ENCODE results near the gene OR2AT4. TPM values are rescaled to one million over a fixed set of nuclear protein-coding genes. Genes with fewer than 3 reads are reported as not detected.

Gene OR2AT4
- total RNA-seq, 1 donor from 2014 or later: not detected

- no peaks in the 10 kb centered on the region for H3K36me3 Mint-ChIP-seq (ENCODE audit: unreplicated experiment)
- H3K27me3 Mint-ChIP-seq (ENCODE audit: unreplicated experiment): no peaks in the 10 kb centered on the region
- H3K9me3 Mint-ChIP-seq (ENCODE audit: unreplicated experiment): no peaks in the 10 kb centered on the region
- H3K4me1 Mint-ChIP-seq (ENCODE audit: low read depth, unreplicated experiment): no peaks in the 10 kb centered on the region
- TF ChIP-seq CTCF (IDR thresholded peaks at IDR 0.05; ENCODE audit: partially characterized antibody, unreplicated experiment): no peak
- no peak overlapping the region for H3K4me3 Mint-ChIP-seq (ENCODE audit: unreplicated experiment)
- no peak for DNase-seq
- H3K27ac Mint-ChIP-seq (ENCODE audit: unreplicated experiment): no peak overlapping the region
Measured at GRCh38 chr11:75083217-75083605, 13.5 kb downstream of the OR2AT4 start.

- H3K27me3 Mint-ChIP-seq (ENCODE audit: unreplicated experiment): no peaks in the 10 kb centered on the region
- H3K27ac Mint-ChIP-seq (ENCODE audit: unreplicated experiment): no peak overlapping the region
- TF ChIP-seq CTCF (IDR thresholded peaks at IDR 0.05; ENCODE audit: partially characterized antibody, unreplicated experiment): no peak
- no peak overlapping the region for H3K4me3 Mint-ChIP-seq (ENCODE audit: unreplicated experiment)
- no peaks in the 10 kb centered on the region for H3K9me3 Mint-ChIP-seq (ENCODE audit: unreplicated experiment)
- H3K4me1 Mint-ChIP-seq (ENCODE audit: low read depth, unreplicated experiment): no peaks in the 10 kb centered on the region
- H3K36me3 Mint-ChIP-seq (ENCODE audit: unreplicated experiment): no peaks in the 10 kb centered on the region
- DNase-seq: no peak
Measured at GRCh38 chr11:75082601-75083216, 14.0 kb downstream of the OR2AT4 start.

- H3K27ac Mint-ChIP-seq (ENCODE audit: unreplicated experiment): no peak overlapping the region
- no peak overlapping the region for H3K4me3 Mint-ChIP-seq (ENCODE audit: unreplicated experiment)
- TF ChIP-seq CTCF (IDR thresholded peaks at IDR 0.05; ENCODE audit: partially characterized antibody, unreplicated experiment): no peak
- no peaks in the 10 kb centered on the region for H3K27me3 Mint-ChIP-seq (ENCODE audit: unreplicated experiment)
- no peak for DNase-seq
- H3K4me1 Mint-ChIP-seq (ENCODE audit: low read depth, unreplicated experiment): no peaks in the 10 kb centered on the region
- H3K36me3 Mint-ChIP-seq (ENCODE audit: unreplicated experiment): no peaks in the 10 kb centered on the region
- no peaks in the 10 kb centered on the region for H3K9me3 Mint-ChIP-seq (ENCODE audit: unreplicated experiment)
Measured at GRCh38 chr11:75079546-75079945, 17.1 kb downstream of the OR2AT4 start.

GRCh38 chr11:75078233-75078632, 18.4 kb downstream of the OR2AT4 start:
- Mint-ChIP-seq H3K27ac (ENCODE audit: unreplicated experiment) (no peak overlapping the region), H3K27me3 (ENCODE audit: unreplicated experiment) (no peaks in the 10 kb centered on the region), H3K9me3 (ENCODE audit: unreplicated experiment) (no peaks in the 10 kb centered on the region), H3K4me3 (ENCODE audit: unreplicated experiment) (no peak overlapping the region), H3K4me1 (ENCODE audit: low read depth, unreplicated experiment) (no peaks in the 10 kb centered on the region), H3K36me3 (ENCODE audit: unreplicated experiment) (no peaks in the 10 kb centered on the region)
- TF ChIP-seq CTCF (IDR thresholded peaks at IDR 0.05; ENCODE audit: partially characterized antibody, unreplicated experiment): no peak
- DNase-seq: no peak

- no peak for DNase-seq
- Mint-ChIP-seq H3K4me1 (ENCODE audit: low read depth, unreplicated experiment) (no peaks in the 10 kb centered on the region), H3K36me3 (ENCODE audit: unreplicated experiment) (no peaks in the 10 kb centered on the region), H3K27me3 (ENCODE audit: unreplicated experiment) (no peaks in the 10 kb centered on the region), H3K9me3 (ENCODE audit: unreplicated experiment) (no peaks in the 10 kb centered on the region), H3K27ac (ENCODE audit: unreplicated experiment) (no peak overlapping the region), H3K4me3 (ENCODE audit: unreplicated experiment) (no peak overlapping the region)
- no peak for TF ChIP-seq CTCF (IDR thresholded peaks at IDR 0.05; ENCODE audit: partially characterized antibody, unreplicated experiment)
Measured at GRCh38 chr11:75077316-75077715, 19.4 kb downstream of the OR2AT4 start.
